HepG2 (cell line): ENCODE measurements around the gene SCGB1C2. TPM values are rescaled to one million over a fixed set of nuclear protein-coding genes. Genes with fewer than 3 reads are reported as not detected.

Experiments
- AKAP8 ChIP-seq: sonication (generic); formaldehyde crosslinking; IDR thresholded peaks from 2 replicates; pipeline ENCODE4 v1.5.1; 2020; ENCODE audit warnings: mild to moderate bottlenecking, missing genetic modification reagents
- BATF2 ChIP-seq: sonication (generic); formaldehyde crosslinking; IDR thresholded peaks from 2 replicates; pipeline ENCODE4 v1.8.0; 2022; ENCODE audit warnings: mild to moderate bottlenecking, missing genetic modification reagents, moderate library complexity
- CEBPG ChIP-seq: IDR thresholded peaks from 2 replicates; pipeline ENCODE4 v1.6.1; 2016
- CTCF ChIP-seq: sonication (generic); formaldehyde crosslinking; IDR thresholded peaks from 2 replicates; pipeline ENCODE4 v1.5.0; 2020; ENCODE audit warnings: mild to moderate bottlenecking, missing genetic modification reagents, moderate library complexity
- DPF2 ChIP-seq: sonication (generic); formaldehyde crosslinking; IDR thresholded peaks from 2 replicates; pipeline ENCODE4 v1.4.0; 2020; ENCODE audit warnings: mild to moderate bottlenecking, low read depth, missing genetic modification reagents, borderline replicate concordance
- GABPA ChIP-seq, 2 experiments: IDR thresholded peaks; 2 replicates each; pipeline ENCODE4 v1.6.1; 2011 to 2016; ENCODE audit warnings: low read depth in 2 of 2, low read length in 1 of 2, missing biosample characterization in 1 of 2, missing genetic modification characterization in 1 of 2
- HIVEP1 ChIP-seq: sonication (generic); formaldehyde crosslinking; IDR thresholded peaks from 2 replicates; pipeline ENCODE4 v1.4.0; 2020; ENCODE audit warnings: mild to moderate bottlenecking, missing genetic modification reagents
- HOXA3 ChIP-seq: sonication (generic); formaldehyde crosslinking; IDR thresholded peaks from 2 replicates; pipeline ENCODE4 v1.5.0; 2020; ENCODE audit warnings: missing genetic modification reagents
- MED13 ChIP-seq: sonication (generic); formaldehyde crosslinking; IDR thresholded peaks from 2 replicates; pipeline ENCODE4 v1.5.0; 2020; ENCODE audit warnings: missing genetic modification reagents
- MTF1 ChIP-seq: sonication (generic); formaldehyde crosslinking; IDR thresholded peaks from 2 replicates; pipeline ENCODE4 v1.5.0; 2020; ENCODE audit warnings: missing genetic modification reagents
- PCBP2 ChIP-seq: fragments of 200-400 bp; formaldehyde crosslinking; optimal IDR thresholded peaks from 2 replicates; pipeline ENCODE3; 2018; ENCODE audit warnings: low read length, low read depth; ENCODE audit not compliant: poor library complexity, severe bottlenecking
- PHF21A ChIP-seq: sonication (generic); formaldehyde crosslinking; IDR thresholded peaks from 2 replicates; pipeline ENCODE4 v1.5.0; 2020; ENCODE audit warnings: mild to moderate bottlenecking, missing genetic modification reagents
- POGZ ChIP-seq: sonication (generic); formaldehyde crosslinking; IDR thresholded peaks from 2 replicates; pipeline ENCODE4 v1.4.0; 2020; ENCODE audit warnings: mild to moderate bottlenecking, missing genetic modification reagents
- POLR2AphosphoS2 ChIP-seq: IDR thresholded peaks from 2 replicates; pipeline ENCODE4 v1.6.1; 2011; ENCODE audit warnings: low read depth, low read length, improper control_type of control experiment
- RFX3 ChIP-seq: IDR thresholded peaks from 2 replicates; pipeline ENCODE4 v1.6.1; 2016; ENCODE audit warnings: missing biosample characterization, missing genetic modification reagents
- SNAPC2 ChIP-seq: sonication (generic); formaldehyde crosslinking; IDR thresholded peaks from 2 replicates; pipeline ENCODE4 v1.8.1; 2022; ENCODE audit warnings: mild to moderate bottlenecking, missing genetic modification reagents
- TIGD3 ChIP-seq: sonication (generic); formaldehyde crosslinking; IDR thresholded peaks from 2 replicates; pipeline ENCODE4 v1.5.1; 2020; ENCODE audit warnings: mild to moderate bottlenecking, missing genetic modification reagents, borderline replicate concordance
- XBP1 ChIP-seq: sonication (generic); formaldehyde crosslinking; IDR thresholded peaks from 2 replicates; pipeline ENCODE4 v1.5.0; 2020; ENCODE audit warnings: missing genetic modification reagents
- ZBTB25 ChIP-seq: IDR thresholded peaks from 2 replicates; pipeline ENCODE4 v1.6.1; 2018; ENCODE audit warnings: missing genetic modification reagents
- ZC3H4 ChIP-seq: sonication (generic); formaldehyde crosslinking; IDR thresholded peaks from 2 replicates; pipeline ENCODE4 v1.4.0; 2020; ENCODE audit warnings: missing genetic modification reagents, borderline replicate concordance
- polyA plus RNA-seq, 8 experiments: library from polyadenylated mRNA; depleted of rRNA in 3 of 8; stranded (reverse) in 7 of 8; unstranded in 1 of 8; fragments of >200 nt; fragmentation: Illumina TruSeq in 4 of 8; extraction: Trizol in 4 of 8; gene quantifications; 2 replicates each; pipeline versions ENCODE4 v1.2.1 to v1.2.3, GENCODE V29; 2011 to 2016; ENCODE audit warnings: low read depth in 4 of 8, missing spikeins in 1 of 8, mixed read lengths in 1 of 8; ENCODE audit not compliant: insufficient read depth in 1 of 8
- total RNA-seq, 5 experiments: library from RNA; depleted of rRNA; stranded (reverse); fragments of >200 nt; fragmentation: Illumina TruSeq; extraction: Trizol; gene quantifications; 2 replicates each; pipeline ENCODE4 v1.2.3, GENCODE V29; 2016; ENCODE audit warnings: low read depth in 1 of 5
- TF ChIP-seq, protein P1 (sequence below): sonication (generic); formaldehyde crosslinking; IDR thresholded peaks from 2 replicates; pipeline ENCODE4 v1.8.0; 2022; ENCODE audit warnings: mild to moderate bottlenecking, missing genetic modification reagents, moderate library complexity
- TF ChIP-seq, protein P2 (sequence below): sonication (generic); formaldehyde crosslinking; IDR thresholded peaks from 2 replicates; pipeline ENCODE4 v1.4.0; 2020; ENCODE audit warnings: missing genetic modification reagents

Gene SCGB1C2
- total and polyA plus RNA-seq, 2 of the 13 experiments (the other 11 are each of a cell fraction or from before 2014, with no cell fraction given), result not detected

- TF ChIP-seq, protein P1, sequence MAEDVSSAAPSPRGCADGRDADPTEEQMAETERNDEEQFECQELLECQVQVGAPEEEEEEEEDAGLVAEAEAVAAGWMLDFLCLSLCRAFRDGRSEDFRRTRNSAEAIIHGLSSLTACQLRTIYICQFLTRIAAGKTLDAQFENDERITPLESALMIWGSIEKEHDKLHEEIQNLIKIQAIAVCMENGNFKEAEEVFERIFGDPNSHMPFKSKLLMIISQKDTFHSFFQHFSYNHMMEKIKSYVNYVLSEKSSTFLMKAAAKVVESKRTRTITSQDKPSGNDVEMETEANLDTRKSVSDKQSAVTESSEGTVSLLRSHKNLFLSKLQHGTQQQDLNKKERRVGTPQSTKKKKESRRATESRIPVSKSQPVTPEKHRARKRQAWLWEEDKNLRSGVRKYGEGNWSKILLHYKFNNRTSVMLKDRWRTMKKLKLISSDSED (CRISPR knock-in tag), result no peak
- TF ChIP-seq POGZ (CRISPR knock-in tag) (no peak), BATF2 (CRISPR knock-in tag) (no peak), TIGD3 (CRISPR knock-in tag) (no peak), ZBTB25 (CRISPR knock-in tag) (no peak), AKAP8 (no peak), ZC3H4 (CRISPR knock-in tag) (no peak), CEBPG (CRISPR knock-in tag) (peak; percentile 90), PCBP2 (no peak), MED13 (CRISPR knock-in tag) (no peak), MTF1 (CRISPR knock-in tag) (no peak), POLR2AphosphoS2 (no peak), PHF21A (CRISPR knock-in tag) (peak; percentile 30; the same call in 1 of the 2 replicates), GABPA (IDR thresholded peaks at IDR 0.05; ENCODE audit: low read depth, low read length) (no peak), GABPA (CRISPR knock-in tag; IDR thresholded peaks at IDR 0.05; ENCODE audit: low read depth) (no peak), HOXA3 (CRISPR knock-in tag) (peak; percentile 58; the same call in 1 of the 2 replicates), RFX3 (CRISPR knock-in tag) (no peak), DPF2 (CRISPR knock-in tag) (0 out of 2 replicates have a peak, but pooled peaks have one; percentile 55), SNAPC2 (CRISPR knock-in tag) (no peak), XBP1 (CRISPR knock-in tag) (no peak), HIVEP1 (CRISPR knock-in tag) (no peak), CTCF (CRISPR knock-in tag) (no peak)
- TF ChIP-seq, protein P2, sequence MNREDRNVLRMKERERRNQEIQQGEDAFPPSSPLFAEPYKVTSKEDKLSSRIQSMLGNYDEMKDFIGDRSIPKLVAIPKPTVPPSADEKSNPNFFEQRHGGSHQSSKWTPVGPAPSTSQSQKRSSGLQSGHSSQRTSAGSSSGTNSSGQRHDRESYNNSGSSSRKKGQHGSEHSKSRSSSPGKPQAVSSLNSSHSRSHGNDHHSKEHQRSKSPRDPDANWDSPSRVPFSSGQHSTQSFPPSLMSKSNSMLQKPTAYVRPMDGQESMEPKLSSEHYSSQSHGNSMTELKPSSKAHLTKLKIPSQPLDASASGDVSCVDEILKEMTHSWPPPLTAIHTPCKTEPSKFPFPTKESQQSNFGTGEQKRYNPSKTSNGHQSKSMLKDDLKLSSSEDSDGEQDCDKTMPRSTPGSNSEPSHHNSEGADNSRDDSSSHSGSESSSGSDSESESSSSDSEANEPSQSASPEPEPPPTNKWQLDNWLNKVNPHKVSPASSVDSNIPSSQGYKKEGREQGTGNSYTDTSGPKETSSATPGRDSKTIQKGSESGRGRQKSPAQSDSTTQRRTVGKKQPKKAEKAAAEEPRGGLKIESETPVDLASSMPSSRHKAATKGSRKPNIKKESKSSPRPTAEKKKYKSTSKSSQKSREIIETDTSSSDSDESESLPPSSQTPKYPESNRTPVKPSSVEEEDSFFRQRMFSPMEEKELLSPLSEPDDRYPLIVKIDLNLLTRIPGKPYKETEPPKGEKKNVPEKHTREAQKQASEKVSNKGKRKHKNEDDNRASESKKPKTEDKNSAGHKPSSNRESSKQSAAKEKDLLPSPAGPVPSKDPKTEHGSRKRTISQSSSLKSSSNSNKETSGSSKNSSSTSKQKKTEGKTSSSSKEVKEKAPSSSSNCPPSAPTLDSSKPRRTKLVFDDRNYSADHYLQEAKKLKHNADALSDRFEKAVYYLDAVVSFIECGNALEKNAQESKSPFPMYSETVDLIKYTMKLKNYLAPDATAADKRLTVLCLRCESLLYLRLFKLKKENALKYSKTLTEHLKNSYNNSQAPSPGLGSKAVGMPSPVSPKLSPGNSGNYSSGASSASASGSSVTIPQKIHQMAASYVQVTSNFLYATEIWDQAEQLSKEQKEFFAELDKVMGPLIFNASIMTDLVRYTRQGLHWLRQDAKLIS (CRISPR knock-in tag), result no peak
Observed at GRCh38 chr17:151004-151403, 13.6 kb downstream of the SCGB1C2 start (continued).
